Fibroblast of upper back skin (primary cell): ENCODE data around the gene TENT4A.
"Not testable (repeated sequence)": the region's sequence is repeated elsewhere in the genome, so short reads cannot be mapped to it uniquely, and the experiment has no call there.

Experiments
- DNase-seq: peaks from one replicate; pipeline ENCODE4 v3.0.0-alpha.2; 2013

The TENT4A gene

DNA sequence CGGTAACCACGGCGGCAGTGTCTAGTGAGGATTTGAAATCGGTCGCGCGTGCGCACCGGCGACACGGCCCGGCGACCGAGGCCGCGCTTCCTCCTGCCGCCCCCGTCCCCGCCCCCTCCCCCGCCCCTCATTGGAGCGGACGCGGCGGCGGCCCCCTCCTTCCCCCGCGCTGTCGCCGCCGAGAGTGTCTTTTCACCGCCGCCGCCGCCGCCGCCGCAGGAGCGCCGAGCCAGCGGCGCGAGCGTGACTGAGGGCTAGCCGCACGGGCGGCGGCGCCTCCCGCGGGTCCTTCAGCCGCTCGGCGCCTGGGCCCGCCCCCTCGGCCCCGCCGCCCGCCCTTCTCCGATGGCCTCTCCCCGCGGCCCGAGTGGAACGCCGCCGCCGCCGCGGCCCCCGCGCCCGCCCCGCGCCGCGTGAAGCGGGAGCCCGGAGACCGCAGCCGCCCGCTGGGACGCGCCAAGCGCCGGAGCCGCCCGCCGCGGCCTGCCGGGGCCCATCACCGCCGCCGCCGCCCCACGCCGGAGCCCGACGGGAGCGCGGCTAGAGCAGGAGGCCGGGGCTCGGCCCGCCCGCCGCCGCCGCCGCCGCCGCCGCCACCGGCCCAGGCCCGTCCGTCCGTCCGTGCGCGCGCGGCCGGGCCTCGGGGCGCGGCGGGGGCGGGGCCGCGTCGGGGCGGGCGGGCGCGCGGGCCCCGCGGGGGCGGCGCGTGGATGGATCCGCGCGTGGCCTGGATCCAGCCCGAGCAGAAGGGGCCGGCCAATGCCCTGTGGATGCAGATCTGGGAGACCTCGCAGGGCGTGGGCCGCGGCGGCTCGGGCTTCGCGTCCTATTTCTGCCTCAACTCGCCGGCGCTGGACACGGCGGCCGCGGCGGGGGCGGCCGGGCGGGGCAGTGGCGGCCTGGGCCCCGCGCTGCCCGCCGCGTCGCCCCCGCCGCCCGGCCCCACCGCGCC lies at the start of gene TENT4A:
Gene TENT4A, plus strand, starts transcription at position 159 of the 952 bp plus-strand sequence. Its CDS starts 552 bp downstream, at position 711.
- DNase-seq, result no peak

GRCh38 chr5:6666762-6667161 lies 46.5 kb upstream of the TENT4A start:
- DNase-seq, result no peak

DNA sequence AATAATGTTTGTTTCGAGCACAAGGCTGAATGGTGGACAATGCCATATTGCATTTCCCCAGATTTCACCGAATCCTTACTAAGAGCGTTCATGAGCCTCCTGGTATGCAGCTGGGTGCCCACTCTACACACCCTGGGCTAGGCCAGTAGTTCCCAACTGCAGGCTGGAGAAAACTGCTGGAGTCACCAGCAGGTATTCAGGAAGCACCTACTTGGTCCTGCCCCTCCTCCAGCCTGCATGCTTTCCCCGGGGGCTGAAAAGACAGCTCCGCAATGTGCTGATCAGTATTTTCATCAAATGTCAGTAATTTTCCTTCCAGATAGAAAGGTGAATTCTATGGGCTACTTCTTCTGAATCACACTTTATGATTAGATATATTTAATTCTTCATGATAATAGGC lies 45.6 kb upstream of the TENT4A start:
- DNase-seq, result no peak

GRCh38 chr5:6668717-6669116 lies 44.5 kb upstream of the TENT4A start:
- DNase-seq, result not testable (repeated sequence)

DNA sequence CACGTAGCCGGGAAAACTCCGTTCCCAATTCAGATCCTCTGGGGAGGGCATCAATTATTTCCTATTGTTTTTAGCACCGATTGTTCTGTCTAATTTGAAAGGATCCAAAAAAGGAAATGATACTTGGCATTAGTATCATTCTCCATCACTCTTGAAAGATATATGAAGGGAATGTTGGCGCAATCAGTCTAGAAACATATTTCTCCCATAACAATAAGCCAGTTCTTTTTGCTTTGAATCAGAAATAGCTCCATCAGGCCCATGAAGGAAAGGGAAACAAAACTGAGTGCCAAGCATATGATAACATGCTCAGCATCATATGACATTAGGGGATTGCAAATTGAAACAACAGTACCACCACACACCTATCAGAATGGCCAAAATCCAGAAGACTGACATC lies 40.2 kb upstream of the TENT4A start:
- no peak for DNase-seq

- DNase-seq, result no peak
Observed at GRCh38 chr5:6673963-6674362, 39.3 kb upstream of the TENT4A start.

- DNase-seq, result no peak
Observed at GRCh38 chr5:6674421-6674820, 38.8 kb upstream of the TENT4A start.

- DNase-seq, result no peak
Observed at GRCh38 chr5:6674886-6675285, 38.3 kb upstream of the TENT4A start.

GRCh38 chr5:6675784-6676491 lies 37.3 kb upstream of the TENT4A start:
- no peak for DNase-seq

DNA sequence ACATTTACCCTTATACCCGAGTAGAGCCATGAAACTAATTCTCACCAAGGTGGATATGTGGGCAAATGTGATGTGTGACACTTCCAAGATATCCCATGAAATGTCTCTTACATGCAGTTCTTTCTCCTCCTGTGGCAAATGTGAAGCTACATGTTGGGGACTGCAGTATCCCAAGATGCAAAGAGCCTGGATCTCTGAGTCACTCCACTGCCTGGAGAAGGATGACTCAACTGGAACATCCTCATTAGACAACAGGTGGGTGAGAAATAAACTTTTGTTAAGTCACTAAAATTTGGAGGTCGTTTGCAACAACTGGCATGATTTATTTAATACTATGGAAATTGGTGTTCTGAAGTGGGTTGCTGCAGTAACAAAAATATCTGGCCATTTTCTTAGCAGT lies 36.5 kb upstream of the TENT4A start:
- no peak for DNase-seq

DNA sequence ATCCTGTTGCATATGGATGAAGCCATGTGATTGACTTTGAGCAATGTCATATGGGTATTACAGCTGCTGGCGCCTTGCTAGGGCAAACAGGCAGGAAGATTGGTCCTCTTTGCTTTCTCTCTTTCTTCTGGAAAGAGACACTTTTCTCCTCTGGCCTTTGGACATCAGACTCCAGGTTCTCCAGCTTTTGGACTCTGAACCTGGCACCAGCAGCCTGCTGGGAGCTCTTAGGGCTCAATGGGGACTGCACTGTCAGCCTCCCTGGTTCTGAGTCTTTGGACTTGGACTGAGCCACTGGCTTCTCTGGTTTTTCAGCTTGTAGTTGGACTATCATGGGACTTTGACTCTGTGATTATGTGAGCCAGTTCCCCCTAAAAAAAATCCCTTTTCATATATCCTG lies 34.8 kb upstream of the TENT4A start:
- DNase-seq, result no peak

GRCh38 chr5:6680922-6681321 lies 32.3 kb upstream of the TENT4A start:
- DNase-seq, result no peak

GRCh38 chr5:6681682-6682081 lies 31.6 kb upstream of the TENT4A start:
- no peak for DNase-seq

DNA sequence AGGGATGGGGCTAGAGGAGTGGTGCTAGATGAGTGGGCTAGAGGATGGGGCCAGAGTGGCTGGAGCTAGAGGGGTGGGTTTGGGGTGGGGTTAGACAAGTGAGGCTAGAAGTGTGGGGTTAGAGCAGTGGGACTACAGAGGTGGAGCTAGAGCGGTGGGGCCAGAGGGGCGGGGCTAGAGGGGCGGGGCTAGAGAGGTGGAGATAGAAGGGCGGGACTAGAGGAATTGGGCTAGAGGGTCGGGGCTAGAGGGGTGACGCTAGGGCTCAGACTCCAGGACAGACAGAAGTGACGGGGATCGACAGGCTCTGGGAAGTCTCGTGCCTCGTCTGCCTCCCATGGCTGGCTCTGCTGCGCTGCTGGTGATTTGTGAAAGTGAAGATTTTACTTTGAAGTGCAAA lies 31.0 kb upstream of the TENT4A start:
- no peak for DNase-seq

- no peak for DNase-seq
Observed at GRCh38 chr5:6683241-6683640, 30.0 kb upstream of the TENT4A start.

GRCh38 chr5:6684075-6684474 lies 29.2 kb upstream of the TENT4A start:
- DNase-seq, result no peak

GRCh38 chr5:6686501-6686900 lies 26.7 kb upstream of the TENT4A start:
- DNase-seq, result no peak

GRCh38 chr5:6686915-6687409 lies 26.3 kb upstream of the TENT4A start:
- peak; percentile 48 for DNase-seq

GRCh38 chr5:6687505-6687904 lies 25.7 kb upstream of the TENT4A start:
- DNase-seq, result no peak

DNA sequence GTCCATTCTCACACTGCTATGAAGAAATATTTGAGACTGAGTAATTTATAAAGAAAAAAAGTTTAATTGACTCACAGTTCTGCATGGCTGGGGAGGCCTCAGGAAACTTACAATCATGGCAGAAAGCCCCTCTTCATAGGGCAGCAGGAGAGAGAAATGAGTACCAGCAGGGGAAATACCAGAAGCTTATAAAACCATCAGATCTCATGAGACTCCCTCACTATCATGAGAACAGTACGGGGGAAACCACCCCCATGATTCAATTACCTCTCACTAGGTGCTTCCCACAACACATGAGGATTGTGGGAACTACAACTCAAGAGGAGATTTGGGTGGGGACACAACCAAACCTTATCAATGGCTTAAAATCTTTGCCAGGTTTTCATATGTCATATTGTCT lies 20.3 kb upstream of the TENT4A start:
- DNase-seq, result no peak

DNA sequence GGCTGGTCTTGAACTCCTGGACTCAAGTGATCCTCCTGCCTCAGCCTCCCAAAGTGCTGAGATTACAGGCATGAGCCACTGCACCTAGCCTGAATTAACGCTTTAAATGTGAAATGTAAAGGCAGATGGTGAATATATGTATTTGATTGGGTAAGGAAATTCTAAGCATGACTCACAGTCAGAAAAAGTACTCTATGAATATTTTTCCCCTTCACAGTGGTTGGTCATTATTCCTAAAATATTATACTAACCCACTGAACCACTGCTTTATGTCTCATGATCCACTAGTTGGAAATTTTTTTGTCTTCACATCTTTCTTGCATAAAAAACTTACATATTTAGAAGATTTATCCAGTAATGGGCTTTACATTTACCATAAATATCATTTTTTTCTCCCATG lies 14.5 kb upstream of the TENT4A start:
- DNase-seq, result no peak

DNA sequence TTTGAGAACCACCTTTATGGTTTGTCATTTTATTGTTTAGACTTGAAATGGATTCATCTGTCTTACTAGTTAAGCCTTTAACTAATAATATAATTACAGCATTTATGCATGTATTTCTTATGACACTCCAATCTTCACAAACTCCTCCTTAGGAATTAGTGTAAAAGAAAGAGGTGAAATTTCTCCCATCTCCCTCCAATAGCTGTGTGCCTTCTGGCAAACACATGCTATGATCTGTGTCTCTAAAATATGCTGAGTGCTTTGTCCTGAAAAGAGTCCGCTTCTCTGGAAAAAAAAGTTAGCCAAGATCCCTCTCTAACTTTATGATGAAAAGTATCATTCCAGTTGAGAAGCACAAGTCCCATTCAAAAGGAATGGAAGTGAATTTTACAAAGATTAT lies 13.9 kb upstream of the TENT4A start:
- no peak for DNase-seq

GRCh38 chr5:6700074-6700684 lies 13.1 kb upstream of the TENT4A start:
- DNase-seq, result no peak
